Activated CD8-positive, alpha-beta memory T cell treated with anti-CD3 and anti-CD28 coated beads, Interleukin-2, amount 10 ng/mL, durations not matched to agents 7 days and 5 days (primary cell): ENCODE results near the gene ABCC2. TPM values are rescaled to one million over a fixed set of nuclear protein-coding genes. Genes with fewer than 3 reads are reported as not detected.
"Not testable (repeated sequence)": the region's sequence is repeated elsewhere in the genome, so short reads cannot be mapped to it uniquely, and the experiment has no call there.

Experiments
- ATAC-seq: fragments of 150-1000 bp; cut with Tn5 transposase; one replicate; pipeline ENCODE4 v1.10.0; 2021; ENCODE audit warnings: moderate library complexity
- CTCF ChIA-PET: fragments of 350-600 bp; sonication (Branson Sonifier 250); formaldehyde crosslinking; loops from one replicate; lab custom pipeline; 2021; ENCODE audit warnings: antibody characterized with exemption; lab: Charles Lee
- DNase-seq: peaks from one replicate; pipeline ENCODE4 v3.0.0-alpha.2; 2020
- H3K27ac Mint-ChIP-seq: one replicate; pipeline ENCODE4 v1.8.0; 2021; ENCODE audit warnings: mild to moderate bottlenecking, mixed read lengths
- H3K27me3 Mint-ChIP-seq: one replicate; pipeline ENCODE4 v1.8.0; 2021; ENCODE audit warnings: mixed read lengths
- H3K36me3 Mint-ChIP-seq: one replicate; pipeline ENCODE4 v1.8.0; 2021; ENCODE audit warnings: mild to moderate bottlenecking, mixed read lengths
- H3K4me1 Mint-ChIP-seq: one replicate; pipeline ENCODE4 v1.8.0; 2021; ENCODE audit warnings: mixed read lengths
- H3K4me3 Mint-ChIP-seq: one replicate; pipeline ENCODE4 v1.8.0; 2021; ENCODE audit warnings: mild to moderate bottlenecking, moderate library complexity, mixed read lengths
- H3K9me3 Mint-ChIP-seq: one replicate; pipeline ENCODE4 v1.8.0; 2022; ENCODE audit warnings: low read depth, mixed read lengths
- total RNA-seq, 2 experiments: library from RNA; stranded (reverse); gene quantifications; one replicate each; pipeline ENCODE4 v1.2.3, GENCODE V29; 2021

Gene ABCC2
- total RNA-seq, 2 experiments from 2014 or later, result 0.82 to 0.85 TPM

- no peaks in the 10 kb centered on the region for H3K36me3 Mint-ChIP-seq
- DNase-seq, result no peak
- no peak overlapping the region for H3K27ac Mint-ChIP-seq
- CTCF ChIA-PET, result no interaction called here
- H3K4me3 Mint-ChIP-seq, result no peak overlapping the region
- H3K9me3 Mint-ChIP-seq, result no peaks in the 10 kb centered on the region
- no peak for ATAC-seq
- peaks cover 29% of the 10 kb centered on the region for H3K27me3 Mint-ChIP-seq
- H3K4me1 Mint-ChIP-seq, result peaks cover 30% of the 10 kb centered on the region
Measured at GRCh38 chr10:99874341-99875085, 92.1 kb downstream of the ABCC2 start.

GRCh38 chr10:99875473-99875872 lies 93.0 kb downstream of the ABCC2 start:
- ATAC-seq (no peak), DNase-seq (no peak)
- Mint-ChIP-seq H3K36me3 (no peaks in the 10 kb centered on the region), H3K4me3 (no peak overlapping the region), H3K9me3 (no peaks in the 10 kb centered on the region), H3K27me3 (peaks cover 22% of the 10 kb centered on the region), H3K4me1 (peaks cover 21% of the 10 kb centered on the region), H3K27ac (no peak overlapping the region)
- CTCF ChIA-PET, result interaction anchor here (1.0 kb wide), 1 partner anchor 30 kb away, joined by 3 read pairs; no protein-coding TSS in a partner anchor

GRCh38 chr10:99880080-99880835 lies 97.8 kb downstream of the ABCC2 start:
- no peak overlapping the region for H3K27ac Mint-ChIP-seq
- CTCF ChIA-PET, result no interaction called here
- no peak for DNase-seq
- H3K9me3 Mint-ChIP-seq, result no peaks in the 10 kb centered on the region
- no peak overlapping the region for H3K4me3 Mint-ChIP-seq
- no peaks in the 10 kb centered on the region for H3K36me3 Mint-ChIP-seq
- H3K27me3 Mint-ChIP-seq, result no peaks in the 10 kb centered on the region
- no peak for ATAC-seq
- H3K4me1 Mint-ChIP-seq, result peaks cover 11% of the 10 kb centered on the region

GRCh38 chr10:99881371-99881770 lies 98.9 kb downstream of the ABCC2 start:
- ATAC-seq (no peak), DNase-seq (no peak)
- Mint-ChIP-seq H3K9me3 (no peaks in the 10 kb centered on the region), H3K36me3 (no peaks in the 10 kb centered on the region), H3K27ac (no peak overlapping the region), H3K4me3 (no peak overlapping the region), H3K4me1 (peaks cover 11% of the 10 kb centered on the region), H3K27me3 (no peaks in the 10 kb centered on the region)
- CTCF ChIA-PET, result no interaction called here

- no peak overlapping the region for H3K4me3 Mint-ChIP-seq
- H3K27me3 Mint-ChIP-seq, result no peaks in the 10 kb centered on the region
- no peaks in the 10 kb centered on the region for H3K36me3 Mint-ChIP-seq
- H3K9me3 Mint-ChIP-seq, result no peaks in the 10 kb centered on the region
- DNase-seq, result no peak
- CTCF ChIA-PET, result no interaction called here
- ATAC-seq, result no peak
- H3K27ac Mint-ChIP-seq, result no peak overlapping the region
- peaks cover 9% of the 10 kb centered on the region for H3K4me1 Mint-ChIP-seq
Measured at GRCh38 chr10:99883523-99883922, 101.1 kb downstream of the ABCC2 start.

- CTCF ChIA-PET, result interaction anchor here (1.2 kb wide), 1 partner anchor 158 kb away, joined by 5 read pairs; no protein-coding TSS in a partner anchor
Measured at GRCh38 chr10:99888622-99889021, 106.2 kb downstream of the ABCC2 start.

GRCh38 chr10:99894613-99895012 lies 112.2 kb downstream of the ABCC2 start:
- Mint-ChIP-seq H3K27me3 (no peaks in the 10 kb centered on the region), H3K9me3 (no peaks in the 10 kb centered on the region), H3K4me1 (no peaks in the 10 kb centered on the region), H3K4me3 (no peak overlapping the region), H3K36me3 (peaks cover 4% of the 10 kb centered on the region), H3K27ac (no peak overlapping the region)
- no peak for ATAC-seq
- CTCF ChIA-PET, result no interaction called here
- no peak for DNase-seq

More at GRCh38 chr10:99888622-99889021, 106.2 kb downstream of the ABCC2 start:
- ATAC-seq (no peak), DNase-seq (no peak)
- H3K36me3 Mint-ChIP-seq, result no peaks in the 10 kb centered on the region
- no peaks in the 10 kb centered on the region for H3K4me1 Mint-ChIP-seq
- no peaks in the 10 kb centered on the region for H3K27me3 Mint-ChIP-seq
- H3K9me3 Mint-ChIP-seq, result no peaks in the 10 kb centered on the region
- H3K4me3 Mint-ChIP-seq, result no peak overlapping the region
- H3K27ac Mint-ChIP-seq, result no peak overlapping the region

- CTCF ChIA-PET, DNase-seq, H3K4me1 Mint-ChIP-seq, ATAC-seq, H3K4me3 Mint-ChIP-seq, H3K27me3 Mint-ChIP-seq, H3K9me3 Mint-ChIP-seq, H3K27ac Mint-ChIP-seq, H3K36me3 Mint-ChIP-seq: not testable (repeated sequence)
Measured at GRCh38 chr10:99895066-99895465, 112.6 kb downstream of the ABCC2 start.

GRCh38 chr10:99895867-99896266 lies 113.4 kb downstream of the ABCC2 start:
- Mint-ChIP-seq H3K9me3 (no peaks in the 10 kb centered on the region), H3K4me1 (no peaks in the 10 kb centered on the region), H3K4me3 (no peak overlapping the region), H3K36me3 (peaks cover 4% of the 10 kb centered on the region), H3K27ac (no peak overlapping the region), H3K27me3 (no peaks in the 10 kb centered on the region)
- DNase-seq (no peak), ATAC-seq (no peak)
- CTCF ChIA-PET, result interaction anchor here (1.9 kb wide), 1 partner anchor 50 kb away, joined by 6 read pairs; no protein-coding TSS in a partner anchor

Other genes with a start within 250 kb of the ABCC2 start
- not detected for gene NKX2-3, start 249.7 kb upstream of the ABCC2 start, total RNA-seq
- 10 to 100 TPM; 60.4 to 89.5 TPM for gene SLC25A28, start 162.2 kb upstream of the ABCC2 start, total RNA-seq
- 1 to 10 TPM; 4.3 to 7.4 TPM for gene ENTPD7, start 123.1 kb upstream of the ABCC2 start, total RNA-seq
- 10 to 100 TPM; 40.4 to 42.1 TPM for gene COX15, start 50.5 kb upstream of the ABCC2 start, total RNA-seq
- gene CUTC, start 50.4 kb upstream of the ABCC2 start, total RNA-seq, result 10 to 100 TPM; 23.6 to 26.9 TPM
- 1 to 10 TPM; 3.4 to 5.1 TPM for gene DNMBP, start 227.3 kb downstream of the ABCC2 start, total RNA-seq